GM10248 (cell line): Measurements from ENCODE around the gene FAM151A.

Experiments
- CTCF ChIA-PET: fragments of 300-600 bp; sonication (Branson Sonifier 250); formaldehyde crosslinking; extraction: SDS; loops from one replicate; lab custom pipeline; 2021; ENCODE audit warnings: antibody characterized with exemption; lab: Yijun Ruan, JAX
- POLR2A ChIA-PET: fragments of 350-650 bp; sonication (Branson Sonifier 250); formaldehyde crosslinking; extraction: SDS; loops from one replicate; lab custom pipeline; 2020; ENCODE audit warnings: antibody characterized with exemption; lab: Yijun Ruan, JAX
- DNase-seq: peaks from one replicate; pipeline ENCODE4 v3.0.0; 2012; ENCODE audit errors: extremely low spot score
- CTCF ChIP-seq: IDR thresholded peaks from 2 replicates; pipeline ENCODE4 v1.5.1; 2012; ENCODE audit warnings: mild to moderate bottlenecking, low read depth; ENCODE audit errors: extremely low read depth, missing control alignments, control extremely low read depth

Gene FAM151A

GRCh38 chr1:54650417-54650816 lies 27.1 kb upstream of the FAM151A start:
- CTCF ChIA-PET, result no interaction called here

DNA sequence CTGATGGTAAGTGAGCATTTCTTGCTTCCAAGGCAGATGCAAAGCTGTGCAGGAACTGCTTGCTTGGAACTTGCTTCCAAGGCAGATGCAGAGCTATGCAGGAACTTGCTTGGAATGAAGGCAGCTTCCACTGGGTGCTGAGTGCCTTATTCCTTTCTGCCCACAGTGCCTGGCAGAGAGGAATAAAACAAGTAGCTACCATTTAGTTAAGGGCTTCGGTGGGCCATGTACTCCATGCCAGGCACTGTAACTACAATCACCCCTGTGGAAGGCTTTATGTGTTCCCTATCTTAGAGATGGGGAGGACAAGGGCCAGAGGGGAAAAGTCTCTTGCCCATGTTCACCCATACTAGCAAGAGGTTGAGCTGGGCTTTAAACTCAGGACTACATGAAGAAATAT lies 26.6 kb upstream of the FAM151A start:
- DNase-seq, result no peak
- ChIA-PET POLR2A (no interaction called here), CTCF (no interaction called here)
- TF ChIP-seq CTCF, result no peak

More at GRCh38 chr1:54650417-54650816, 27.1 kb upstream of the FAM151A start:
- DNase-seq, result no peak
- POLR2A ChIA-PET, result no interaction called here
- TF ChIP-seq CTCF, result no peak

- no peak for TF ChIP-seq CTCF
- no peak for DNase-seq
- POLR2A ChIA-PET, result no interaction called here
- CTCF ChIA-PET, result no interaction called here
Observed at GRCh38 chr1:54649130-54649898, 26.0 kb upstream of the FAM151A start.

- POLR2A ChIA-PET, result no interaction called here
- no peak for TF ChIP-seq CTCF
- no peak for DNase-seq
- CTCF ChIA-PET, result no interaction called here
Observed at GRCh38 chr1:54645806-54646676, 22.7 kb upstream of the FAM151A start.

DNA sequence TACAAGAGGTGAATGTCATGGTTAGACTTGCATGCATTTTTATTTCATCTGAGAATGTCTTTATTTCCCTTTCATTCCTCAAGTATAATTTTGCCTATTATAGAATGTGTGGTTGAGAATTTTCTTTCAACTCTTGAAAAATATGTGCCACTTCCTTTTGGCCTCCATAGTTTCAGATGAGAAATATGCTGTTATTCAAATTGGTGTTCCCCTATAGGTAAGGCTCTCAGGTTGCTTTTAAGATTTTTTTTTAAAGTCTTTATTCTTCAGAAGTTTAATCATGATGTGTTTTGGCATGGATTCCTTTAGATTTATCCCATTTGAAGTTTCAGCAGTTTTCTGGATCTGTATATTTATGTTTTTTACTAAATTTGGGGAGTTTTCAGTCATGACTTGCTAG lies 20.4 kb upstream of the FAM151A start:
- POLR2A ChIA-PET, result no interaction called here
- CTCF ChIA-PET, result no interaction called here
- TF ChIP-seq CTCF, result no peak
- no peak for DNase-seq

DNA sequence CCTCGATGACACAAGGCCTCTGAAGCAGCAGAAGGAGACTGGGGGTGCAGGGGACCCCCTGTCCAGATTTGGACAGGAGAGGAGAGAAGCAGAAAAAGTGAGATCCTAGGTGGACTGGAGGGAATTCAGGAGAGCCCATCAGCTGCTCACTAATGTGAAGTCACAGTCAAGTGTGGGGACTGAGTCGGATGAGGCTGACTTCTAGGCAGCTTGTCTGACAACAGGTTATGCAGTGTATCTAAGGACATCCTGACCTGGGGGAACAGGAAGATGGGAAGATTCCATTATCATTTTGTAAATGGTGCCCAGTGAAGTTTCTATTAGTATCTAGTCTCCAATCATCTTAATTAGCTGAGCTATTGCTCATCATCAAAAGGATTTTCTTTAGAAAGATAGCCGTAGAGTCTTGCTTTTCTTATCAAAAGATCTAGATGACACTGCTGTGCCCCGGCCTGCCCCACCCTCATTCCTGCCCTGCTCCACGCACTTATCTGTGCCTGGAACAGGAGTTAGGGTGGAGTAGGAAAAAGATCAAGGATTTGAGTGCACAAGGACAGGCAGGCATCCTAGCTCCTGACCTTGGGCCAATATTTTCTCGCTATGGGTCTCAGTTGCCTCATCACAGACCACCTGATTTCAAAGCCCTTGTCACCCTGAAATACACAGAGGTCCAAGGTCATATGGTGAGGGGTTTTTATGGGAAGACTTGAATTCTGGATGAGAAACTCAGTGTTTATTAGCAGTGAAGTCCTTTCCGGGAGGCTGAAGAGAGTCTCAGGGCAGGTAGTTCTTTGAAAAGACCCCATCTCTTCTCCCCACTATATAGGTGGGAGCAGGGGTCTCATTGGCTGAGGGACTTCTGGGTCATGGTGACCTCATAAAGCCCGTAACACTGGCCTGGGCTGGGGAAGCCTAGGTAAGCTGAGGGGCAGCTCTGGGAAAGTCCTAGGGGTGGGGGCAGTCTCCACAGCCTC lies 17.8 kb upstream of the FAM151A start, which contains the start of gene MROH7:
Gene MROH7 (plus strand): TSS at position 924 of the 974 bp plus-strand sequence. CDS start 11,141 bp downstream, outside the sequence.
- ChIA-PET CTCF (no interaction called here), POLR2A (no interaction called here)
- no peak for DNase-seq
- TF ChIP-seq CTCF, result no peak
